Esophagus squamous epithelium (tissue), 5 donors: ENCODE data around the gene SPOCK1. TPM values are rescaled to one million over a fixed set of nuclear protein-coding genes. Genes with fewer than 3 reads are reported as not detected.

Experiments used
- DNase-seq: peaks from one replicate; lab custom pipeline; 2025; lab: John Stamatoyannopoulos, UW
- H3K27ac ChIP-seq, 4 donors: fragments of 200-600 bp; sonication (generic); one replicate each; pipeline ENCODE4 v1.5.1; 2016 to 2019; ENCODE audit warnings: mild to moderate bottlenecking in 1 of 4
- H3K27me3 ChIP-seq, 4 donors: fragments of 200-600 bp; sonication (generic); 1 replicate in 3 of 4; 2 replicates in 1 of 4; pipeline versions ENCODE4 v1.5.1 to v1.6.0; 2017 to 2021; ENCODE audit warnings: antibody characterized with exemption in 1 of 4
- H3K36me3 ChIP-seq, 3 donors: fragments of 200-600 bp; sonication (generic); one replicate each; pipeline ENCODE4 v1.5.1; 2016 to 2019
- H3K4me1 ChIP-seq, 3 donors: fragments of 200-600 bp; sonication (generic); one replicate each; pipeline ENCODE4 v1.5.1; 2017 to 2019
- H3K4me3 ChIP-seq, 4 donors: fragments of 200-600 bp; sonication (generic); 1 replicate in 3 of 4; 2 replicates in 1 of 4; pipeline ENCODE4 v1.5.1; 2016 to 2019; ENCODE audit warnings: mild to moderate bottlenecking in 2 of 4, moderate library complexity in 1 of 4
- H3K9me3 ChIP-seq, 3 donors: fragments of 200-600 bp; sonication (generic); one replicate each; pipeline ENCODE4 v1.5.1; 2016 to 2019
- CTCF ChIP-seq, 6 experiments: fragments of 450-650 bp in 4 of 6; fragments of 200-600 bp in 2 of 6; sonication (generic) in 2 of 6; IDR thresholded peaks; one replicate each; pipeline ENCODE4 v1.5.1; 2016 to 2019; ENCODE audit warnings: antibody characterized with exemption in 6 of 6, mild to moderate bottlenecking in 4 of 6, moderate library complexity in 4 of 6
- POLR2A ChIP-seq, 4 donors: fragments of 450-650 bp; IDR thresholded peaks; one replicate each; pipeline ENCODE4 v1.6.1; 2017; ENCODE audit warnings: antibody characterized with exemption in 4 of 4, mild to moderate bottlenecking in 4 of 4, moderate library complexity in 3 of 4
- WGBS, 2 donors: methylation state at CpG; one replicate each; pipeline ENCODE4 v1.1.5; 2018; 5-methylcytosine and 5-hydroxymethylcytosine counted together
- intact Hi-C: fragments of 100-400 bp; cut with DNase I; formaldehyde crosslinking; loops from one replicate; pipeline ENCODE4 v1.15.0; 2022
- total RNA-seq, 4 donors: library from RNA; depleted of rRNA; stranded (reverse); fragments of >200 nt; gene quantifications; one replicate each; pipeline ENCODE4 v1.1.0, GENCODE V29; 2016
- donor health status: DM: yes; HTN: yes; CAD: no.

The SPOCK1 gene
- total RNA-seq, 4 donors from 2014 or later: 0.99 to 21.9 (median 8.1) TPM

- intact Hi-C loops: no loop called here
- Histone ChIP-seq H3K27me3 (peaks cover 0 to 16% (median 0%) of the 10 kb centered on the region in 4 donors), H3K4me1 (peaks cover 4 to 5% (median 5%) of the 10 kb centered on the region in 3 donors), H3K4me3 (no peak overlapping the region), H3K27ac (no peak overlapping the region), H3K9me3 (no peaks in the 10 kb centered on the region), H3K36me3 (no peaks in the 10 kb centered on the region)
- 92 to 94% methylated on average over 2 of the region's 2 CpGs for WGBS, 2 donors
- DNase-seq: no peak
- no peak for TF ChIP-seq CTCF (IDR thresholded peaks at IDR 0.05)
- TF ChIP-seq POLR2A (IDR thresholded peaks at IDR 0.05): no peak
Observed at GRCh38 chr5:137315109-137315508, 184.0 kb downstream of the SPOCK1 start.

GRCh38 chr5:137313526-137314175 is 185.5 kb downstream of the SPOCK1 start:
- intact Hi-C loops: no loop called here
- DNase-seq: no peak
- H3K9me3 ChIP-seq: no peaks in the 10 kb centered on the region
- no peak for TF ChIP-seq CTCF (IDR thresholded peaks at IDR 0.05)
- no peak for TF ChIP-seq POLR2A (IDR thresholded peaks at IDR 0.05)
- H3K4me1 ChIP-seq: peaks cover 4 to 8% (median 8%) of the 10 kb centered on the region in 3 donors
- H3K27me3 ChIP-seq: peaks cover 0 to 15% (median 0%) of the 10 kb centered on the region in 4 donors
- H3K4me3 ChIP-seq: no peak overlapping the region
- no peaks in the 10 kb centered on the region for H3K36me3 ChIP-seq
- H3K27ac ChIP-seq: no peak overlapping the region
- WGBS, 2 donors: 67 to 82% methylated on average over 2 of the region's 2 CpGs

- Histone ChIP-seq H3K27me3 (peaks cover 0 to 9% (median 0%) of the 10 kb centered on the region in 4 donors), H3K36me3 (no peaks in the 10 kb centered on the region), H3K4me1 (peaks cover 4 to 8% (median 8%) of the 10 kb centered on the region in 3 donors), H3K4me3 (no peak overlapping the region), H3K9me3 (no peaks in the 10 kb centered on the region), H3K27ac (no peak overlapping the region)
- 64 to 73% methylated on average over 2 of the region's 2 CpGs for WGBS, 2 donors
- no peak for DNase-seq
- intact Hi-C loops: no loop called here
- TF ChIP-seq POLR2A (IDR thresholded peaks at IDR 0.05) (no peak), CTCF (IDR thresholded peaks at IDR 0.05) (no peak)
Observed at GRCh38 chr5:137312011-137312410, 187.1 kb downstream of the SPOCK1 start.

- Histone ChIP-seq H3K4me3 (no peak overlapping the region), H3K27me3 (peaks cover 0 to 3% (median 0%) of the 10 kb centered on the region in 4 donors), H3K27ac (no peak overlapping the region), H3K9me3 (no peaks in the 10 kb centered on the region), H3K4me1 (peaks cover 4 to 8% (median 8%) of the 10 kb centered on the region in 3 donors), H3K36me3 (no peaks in the 10 kb centered on the region)
- no peak for DNase-seq
- WGBS, 2 donors: 37 to 40% methylated on average over 5 of the region's 5 CpGs
- intact Hi-C loops: no loop called here
- TF ChIP-seq POLR2A (IDR thresholded peaks at IDR 0.05) (no peak), CTCF (IDR thresholded peaks at IDR 0.05) (no peak)
Observed at GRCh38 chr5:137310051-137310730, 188.9 kb downstream of the SPOCK1 start.

- WGBS, 2 donors: 93 to 100% methylated on average over 2 of the region's 2 CpGs
- H3K27ac ChIP-seq: no peak overlapping the region
- H3K4me1 ChIP-seq: peaks cover 4 to 8% (median 8%) of the 10 kb centered on the region in 3 donors
- H3K9me3 ChIP-seq: no peaks in the 10 kb centered on the region
- H3K27me3 ChIP-seq: no peaks in the 10 kb centered on the region
- DNase-seq: no peak
- intact Hi-C loops: no loop called here
- H3K4me3 ChIP-seq: no peak overlapping the region
- TF ChIP-seq POLR2A (IDR thresholded peaks at IDR 0.05): no peak
- TF ChIP-seq CTCF (IDR thresholded peaks at IDR 0.05): no peak
- no peaks in the 10 kb centered on the region for H3K36me3 ChIP-seq
Observed at GRCh38 chr5:137309290-137309689, 189.8 kb downstream of the SPOCK1 start.
